ENCODE data around the gene PLPPR4.
"Not testable (repeated sequence)": the region's sequence is repeated elsewhere in the genome, so short reads cannot be mapped to it uniquely, and the experiment has no call there.

Gene PLPPR4

DNA sequence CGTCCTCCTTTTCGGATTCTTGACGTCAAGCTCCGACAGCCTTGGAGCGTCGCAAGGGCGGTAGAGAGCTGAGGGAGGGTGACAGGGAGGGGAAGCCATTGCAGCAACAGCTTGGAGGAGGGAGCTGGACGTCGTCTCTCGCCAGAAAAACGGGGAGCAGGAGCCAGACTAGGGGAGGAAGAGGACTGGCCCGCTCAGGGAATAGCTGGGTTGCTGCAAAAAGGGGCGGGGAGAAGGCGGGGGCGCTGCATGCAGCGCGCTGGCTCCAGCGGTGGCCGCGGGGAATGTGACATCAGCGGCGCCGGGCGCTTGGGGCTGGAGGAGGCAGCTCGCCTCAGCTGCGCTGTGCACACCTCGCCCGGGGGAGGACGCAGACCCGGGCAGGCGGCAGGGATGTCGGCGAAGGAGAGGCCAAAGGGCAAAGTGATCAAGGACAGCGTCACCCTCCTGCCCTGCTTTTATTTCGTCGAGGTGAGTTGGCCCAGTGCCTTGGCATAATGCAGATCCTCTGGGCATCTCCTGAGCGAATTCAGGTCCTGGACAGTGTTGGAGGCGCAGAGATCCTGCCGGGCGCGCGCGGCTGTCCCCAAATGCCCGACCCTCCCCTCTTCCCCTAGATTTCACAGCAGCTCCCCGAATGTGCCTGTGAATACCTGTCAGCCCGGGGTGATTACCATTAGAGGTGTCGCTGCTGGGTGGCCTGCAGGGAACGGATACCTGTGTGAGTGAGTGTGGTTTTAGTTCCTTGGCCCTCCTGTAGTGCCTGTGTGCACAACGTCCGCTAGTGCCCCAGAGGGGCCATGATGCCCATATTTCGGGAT, at the start of gene PLPPR4:
PLPPR4 (plus strand) TSS at position 292 of the 821 bp plus-strand sequence; CDS start at position 394, 102 bp downstream.
- no peak for DNase-seq

- no peak for DNase-seq
Observed at GRCh38 chr1:99216956-99217355, 47.3 kb upstream of the PLPPR4 start.

- DNase-seq = no peak
Observed at GRCh38 chr1:99217599-99217998, 46.7 kb upstream of the PLPPR4 start.

DNA sequence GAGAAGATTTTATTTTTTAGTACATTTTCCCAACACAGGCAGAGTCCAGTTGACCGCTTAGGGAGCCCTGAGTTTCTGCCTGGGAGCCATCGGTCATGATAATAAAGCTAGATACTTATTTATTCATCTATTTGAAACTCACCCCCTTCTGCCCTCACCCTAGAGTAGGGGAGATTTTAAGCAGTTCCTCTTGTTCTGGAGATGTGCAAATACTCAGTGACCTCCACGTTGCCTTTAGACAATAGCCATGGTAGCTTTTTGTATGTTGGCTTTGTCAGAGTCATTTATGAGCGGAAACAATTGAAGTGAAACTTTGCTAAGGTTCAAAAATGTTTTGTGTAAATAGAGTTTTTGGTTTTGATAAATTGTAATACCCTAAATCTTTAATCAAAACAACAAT, 45.7 kb upstream of the PLPPR4 start:
- no peak for DNase-seq

DNA sequence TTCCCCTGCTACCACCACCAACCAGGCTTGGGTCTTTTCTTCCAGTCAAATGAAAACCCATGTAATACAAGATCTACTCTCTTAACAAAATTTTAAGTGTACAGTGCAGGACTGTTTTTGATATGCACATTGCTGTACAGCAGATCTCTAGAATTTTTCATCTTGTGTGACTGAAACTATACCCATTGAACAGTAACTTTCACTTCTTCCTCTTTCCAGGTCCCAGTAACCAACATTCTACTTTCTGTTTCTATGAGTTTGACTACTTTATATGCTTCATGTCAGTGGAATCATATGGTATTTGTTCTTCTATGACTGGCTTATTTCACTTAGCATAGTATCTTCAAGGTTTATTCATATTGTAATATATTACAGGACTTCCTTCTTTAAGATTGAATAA, 45.3 kb upstream of the PLPPR4 start:
- no peak for DNase-seq

DNA sequence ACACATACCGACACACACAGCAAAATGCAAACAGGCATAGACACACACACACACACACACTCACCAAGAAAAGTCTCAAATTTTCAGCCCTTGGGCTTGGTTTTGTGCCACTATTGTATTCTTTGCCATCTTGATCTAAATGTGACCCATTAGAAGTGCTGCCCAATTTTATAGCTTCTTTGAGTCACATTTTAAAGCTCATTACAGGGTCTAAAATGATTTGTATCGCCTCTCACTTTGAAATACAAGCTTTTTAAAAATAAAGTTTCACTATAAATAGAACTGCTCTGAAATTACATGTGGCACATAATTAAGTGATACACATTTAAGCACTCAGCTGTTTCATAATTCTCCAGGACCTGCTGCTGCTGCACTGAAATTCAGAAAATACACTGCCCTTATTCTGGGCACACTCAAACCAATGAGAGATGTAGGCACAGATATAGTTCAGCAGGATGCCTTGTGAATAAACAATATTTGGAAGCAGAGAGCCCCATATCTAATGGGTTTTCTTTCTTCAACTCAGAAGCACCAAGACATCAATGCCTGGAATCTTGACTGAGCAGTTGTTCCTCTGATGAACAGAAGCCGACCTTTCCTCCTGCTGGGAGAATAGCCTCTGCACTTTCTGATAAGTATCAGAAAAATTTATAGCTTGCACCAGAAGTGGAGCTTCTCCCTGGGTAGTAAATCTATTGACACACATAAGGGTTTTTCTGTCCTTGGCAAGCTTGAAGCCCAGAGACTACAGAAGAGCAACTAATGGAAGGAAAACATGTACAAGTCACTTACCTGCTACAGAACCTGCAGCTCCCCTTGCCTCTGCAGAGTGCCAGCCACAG, 37.0 kb upstream of the PLPPR4 start:
- no peak for DNase-seq

GRCh38 chr1:99228153-99228552, 36.1 kb upstream of the PLPPR4 start:
- DNase-seq = no peak

DNA sequence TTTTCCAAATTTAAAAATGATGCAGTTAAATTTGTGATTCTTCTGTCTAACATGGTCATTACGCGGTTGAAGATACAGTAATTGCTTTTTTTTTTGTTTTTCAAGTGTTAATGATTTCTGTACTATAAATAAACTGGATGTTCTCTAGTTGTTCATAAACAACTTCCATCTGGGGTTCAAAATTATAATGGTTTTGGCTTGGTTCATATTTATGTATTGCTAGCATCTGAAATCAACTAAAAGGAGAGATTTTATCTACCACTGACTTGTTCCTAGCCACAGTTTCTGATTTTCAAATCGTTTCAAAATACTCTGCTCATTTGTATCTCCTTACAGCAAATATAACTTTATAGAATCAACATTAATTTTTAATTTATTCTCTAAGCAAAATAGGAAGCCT, 35.2 kb upstream of the PLPPR4 start:
- DNase-seq = no peak

GRCh38 chr1:99230695-99231094, 33.6 kb upstream of the PLPPR4 start:
- no peak for DNase-seq

DNA sequence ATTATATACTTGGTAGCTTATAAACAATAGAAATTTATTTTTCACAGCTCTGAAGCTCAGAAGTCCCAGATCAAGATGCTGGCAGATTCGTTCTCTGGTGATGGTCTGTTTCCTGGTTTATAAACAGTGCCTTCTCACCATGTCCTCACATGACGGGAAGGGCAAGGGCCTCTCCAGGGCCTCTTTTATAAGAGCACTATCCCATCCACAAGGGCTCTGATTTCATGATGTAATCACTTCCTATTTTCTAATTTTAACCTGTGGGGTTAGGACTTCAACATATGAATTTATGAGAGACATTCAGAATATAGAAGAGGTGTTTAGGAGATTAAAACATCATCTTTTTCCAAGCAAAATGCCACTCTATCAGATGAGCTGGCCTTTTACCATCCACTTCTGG, 32.1 kb upstream of the PLPPR4 start:
- no peak for DNase-seq

DNA sequence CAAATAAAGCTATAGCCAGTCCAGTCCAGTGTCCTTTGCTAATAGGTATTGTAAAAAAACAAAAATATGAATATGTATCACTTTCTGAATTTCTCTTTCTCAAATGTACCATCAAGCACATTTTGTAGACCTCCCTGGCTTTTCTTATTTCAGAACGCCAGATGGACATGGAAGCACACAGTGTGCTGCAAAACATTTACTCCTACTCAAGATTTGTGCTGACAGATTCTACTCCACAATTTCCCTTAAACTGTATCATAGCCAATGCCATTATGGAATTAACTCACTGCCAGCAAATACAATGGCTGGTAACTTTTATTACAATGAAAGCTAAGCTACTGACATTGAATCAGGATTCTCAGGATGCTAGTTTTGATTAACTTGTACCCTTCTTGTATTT, 30.8 kb upstream of the PLPPR4 start:
- no peak for DNase-seq

DNA sequence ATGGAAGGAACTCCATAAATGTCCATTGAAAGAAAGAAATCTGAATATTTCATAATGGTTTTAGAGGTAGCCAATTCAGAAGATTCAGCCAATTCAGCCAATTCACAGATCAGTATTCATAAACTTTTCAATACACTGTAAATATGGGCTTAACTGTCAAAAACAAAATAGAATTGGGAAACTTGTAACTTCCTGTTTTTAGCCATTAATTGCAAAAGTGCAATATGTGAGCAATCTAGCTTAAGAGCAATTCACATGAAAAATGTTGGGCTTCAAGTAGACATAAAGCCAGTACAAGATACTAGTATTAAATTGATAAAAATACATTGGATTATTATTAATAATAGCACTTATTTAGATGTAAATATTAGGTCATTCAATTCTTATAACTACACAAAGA, 27.5 kb upstream of the PLPPR4 start:
- no peak for DNase-seq

DNA sequence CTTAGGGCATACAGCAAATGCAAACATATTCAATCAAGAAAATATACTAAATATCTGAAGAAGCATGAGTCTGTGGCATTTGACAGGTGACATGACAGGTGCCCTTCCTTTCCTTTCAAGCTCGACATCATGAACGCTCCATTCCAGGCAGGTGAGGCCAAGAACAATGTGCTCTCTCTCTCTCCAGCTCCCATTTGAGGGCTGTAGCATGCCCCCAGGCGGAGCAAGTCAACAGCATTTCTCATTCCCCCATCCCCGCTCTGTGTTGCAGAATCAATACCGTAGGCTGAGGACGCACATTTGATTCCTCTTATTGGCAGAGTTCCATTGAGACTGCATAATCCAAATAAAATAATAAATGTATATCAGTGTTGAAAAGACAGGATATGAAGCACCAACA, 24.6 kb upstream of the PLPPR4 start:
- no peak for DNase-seq

DNA sequence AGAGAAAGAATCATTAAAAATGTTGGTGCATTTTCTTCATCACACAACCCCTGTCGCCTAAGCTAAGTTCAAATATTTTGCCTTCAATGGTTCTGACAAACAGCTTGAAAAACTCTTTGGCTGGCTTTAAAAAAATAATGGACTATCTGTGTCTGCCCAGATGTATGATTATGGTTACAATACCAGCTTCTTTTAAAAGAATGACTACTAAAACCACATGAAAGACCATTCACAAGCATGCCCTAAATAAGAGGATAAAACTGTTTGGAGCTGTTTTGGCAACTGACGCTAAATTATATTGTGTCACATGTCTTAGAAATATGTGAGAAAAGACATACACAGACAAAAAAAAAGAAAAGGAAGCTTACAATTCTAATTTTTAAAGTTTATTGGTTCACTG, 23.7 kb upstream of the PLPPR4 start:
- no peak for DNase-seq

DNA sequence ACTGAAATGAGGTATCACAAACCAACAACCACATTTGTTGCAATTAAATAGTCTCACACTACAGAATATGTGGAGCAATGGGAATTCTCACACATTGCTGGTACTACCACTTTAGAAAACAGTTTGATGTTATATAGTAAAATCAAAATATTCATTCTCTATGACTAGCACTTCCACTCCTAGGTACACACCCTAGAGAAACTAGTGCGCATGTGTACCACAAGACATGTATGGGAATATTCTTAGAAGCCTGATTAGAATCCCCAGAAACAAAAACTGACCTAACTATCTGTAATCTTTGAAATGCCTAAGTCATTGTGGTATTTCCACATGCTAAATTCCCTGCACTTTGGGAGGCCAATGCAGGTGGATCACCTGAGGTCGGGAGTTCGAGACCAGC, 18.1 kb upstream of the PLPPR4 start:
- no peak for DNase-seq

DNA sequence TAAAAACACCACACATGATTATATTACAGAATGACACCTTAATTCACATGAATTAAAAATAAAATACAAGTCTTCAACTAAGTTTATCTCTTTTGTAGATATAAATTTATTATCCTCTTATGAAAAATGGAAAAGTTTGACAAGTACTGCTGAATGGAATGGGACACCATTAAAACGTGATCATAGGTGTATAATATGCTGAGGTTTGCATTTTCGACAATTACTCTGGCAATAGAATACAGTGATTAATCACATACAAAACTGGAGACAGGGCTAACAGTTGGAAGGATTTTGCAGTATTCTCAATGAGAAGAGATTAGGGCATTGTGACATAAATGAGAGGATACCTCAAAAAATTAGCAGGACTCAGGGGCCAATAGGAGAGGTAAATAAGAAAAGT, 17.1 kb upstream of the PLPPR4 start:
- no peak for DNase-seq

- DNase-seq = no peak
Observed at GRCh38 chr1:99250728-99251127, 13.6 kb upstream of the PLPPR4 start.

DNA sequence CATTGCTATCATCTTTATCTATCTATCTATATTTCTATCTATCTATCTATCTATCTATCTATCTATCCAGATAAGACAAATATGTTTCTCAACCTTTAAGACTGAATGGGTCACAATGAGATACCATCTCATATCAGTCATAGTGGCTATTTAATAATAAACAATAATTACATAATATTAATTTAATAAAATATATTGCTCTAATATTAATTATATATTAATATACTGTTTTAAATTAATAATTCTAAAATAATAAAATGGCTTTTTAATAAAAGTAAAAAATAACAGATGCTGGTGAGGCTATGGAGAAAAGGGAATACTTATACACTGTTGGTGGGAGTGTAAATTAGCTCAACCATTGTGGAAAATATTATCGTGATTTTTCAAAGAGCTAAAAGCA, 13.0 kb upstream of the PLPPR4 start:
- DNase-seq = no peak

DNA sequence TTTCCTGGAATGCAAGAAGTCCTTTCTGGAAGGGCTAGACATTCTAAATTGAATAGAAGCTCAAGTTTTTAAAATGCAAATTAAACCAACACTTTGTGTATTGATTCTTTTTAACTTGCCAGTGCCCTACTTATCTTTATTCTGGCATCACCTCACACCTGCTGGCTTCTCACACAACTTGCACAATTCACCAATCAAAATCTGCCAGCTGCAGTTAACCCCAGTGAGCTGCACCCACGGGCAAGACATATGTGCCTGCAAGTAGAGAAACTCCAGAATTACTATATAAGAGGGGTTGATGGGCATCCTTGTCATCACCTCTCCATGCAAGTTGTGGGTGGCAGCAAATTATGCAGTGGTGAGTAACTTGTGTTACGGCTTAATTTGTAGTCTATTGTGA, 11.7 kb upstream of the PLPPR4 start:
- DNase-seq = no peak

GRCh38 chr1:99260402-99260801, 3.9 kb upstream of the PLPPR4 start:
- not testable (repeated sequence) for DNase-seq

- DNase-seq = no peak
Observed at GRCh38 chr1:99265124-99265523, 832 bp downstream of the PLPPR4 start.

- DNase-seq = no peak
Observed at GRCh38 chr1:99266726-99267125, 2.4 kb downstream of the PLPPR4 start.

DNA sequence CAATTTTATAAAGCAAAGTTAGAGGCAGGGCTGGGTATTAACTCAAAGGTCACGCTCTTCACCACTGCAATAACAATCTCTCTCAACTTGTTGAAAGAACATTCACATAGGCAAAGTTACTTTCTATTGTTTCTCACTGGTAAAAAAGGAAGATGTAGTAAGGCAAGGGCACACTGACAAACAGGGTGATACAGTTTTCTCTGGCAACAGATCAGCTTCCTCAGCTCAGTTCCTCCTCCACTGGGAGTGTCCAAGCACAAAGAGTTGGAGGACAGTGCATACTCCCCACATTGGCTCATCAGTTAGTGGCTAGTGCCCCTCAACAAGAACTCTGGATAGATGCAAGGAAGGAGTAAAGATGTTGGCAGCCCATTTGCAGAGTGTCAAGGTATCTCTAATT, 3.7 kb downstream of the PLPPR4 start:
- no peak for DNase-seq

- DNase-seq = no peak
Observed at GRCh38 chr1:99269321-99269720, 5.0 kb downstream of the PLPPR4 start.

Measured in activated naive CD4-positive, alpha-beta T cell treated with anti-CD3 and anti-CD28 coated beads, Interleukin-2, amount 50 U/mL, for 16 hours (primary cell).